OCI-LY3 (cell line): ENCODE results near the gene LRRN2.
"Not testable (repeated sequence)": the region's sequence is repeated elsewhere in the genome, so short reads cannot be mapped to it uniquely, and the experiment has no call there.

Experiments used
- H2AFZ ChIP-seq: fragments of 200-600, 300-600 bp; shearing (Covaris generic); 2 replicates; pipeline ENCODE4 v1.6.0; 2014; ENCODE audit warnings: antibody characterized with exemption, low read depth, low read length
- H3K27ac ChIP-seq: fragments of 200-600, 300-600 bp; sonication (generic); 2 replicates; pipeline ENCODE4 v1.5.1; 2014; ENCODE audit warnings: mild to moderate bottlenecking, low read length, moderate library complexity, mixed read lengths
- H3K27me3 ChIP-seq: fragments of 200-600, 300-600 bp; sonication (generic); 2 replicates; pipeline ENCODE4 v1.6.1; 2014; ENCODE audit warnings: low read depth, low read length, mixed read lengths
- H3K36me3 ChIP-seq: fragments of 200-600, 300-600 bp; sonication (generic); replicated peaks from 2 replicates; pipeline ENCODE3; 2014; ENCODE audit warnings: low read depth, low read length, mixed read lengths
- H3K4me1 ChIP-seq: fragments of 300-600, 200-600 bp; sonication (generic); 2 replicates; pipeline ENCODE4 v1.6.1; 2014; ENCODE audit warnings: low read length, mixed read lengths
- H3K4me2 ChIP-seq: fragments of 200-600, 300-600 bp; sonication (generic); 2 replicates; pipeline ENCODE4 v1.6.1; 2014; ENCODE audit warnings: low read length, mixed read lengths
- H3K4me3 ChIP-seq: fragments of 300-600, 200-600 bp; sonication (generic); 2 replicates; pipeline ENCODE4 v1.5.1; 2014; ENCODE audit warnings: antibody characterized with exemption, mild to moderate bottlenecking, low read length, moderate library complexity
- H3K79me2 ChIP-seq: fragments of 300-600, 200-600 bp; shearing (Covaris generic); 2 replicates; pipeline ENCODE4 v1.6.1; 2014; ENCODE audit warnings: mild to moderate bottlenecking, low read length, mixed read lengths
- H3K9ac ChIP-seq: fragments of 300-600, 200-600 bp; shearing (Covaris generic); 2 replicates; pipeline ENCODE4 v1.6.0; 2014; ENCODE audit warnings: mild to moderate bottlenecking, low read length, moderate library complexity
- H3K9me3 ChIP-seq: fragments of 200-600, 300-600 bp; shearing (Covaris generic); 2 replicates; pipeline ENCODE4 v1.6.1; 2014; ENCODE audit warnings: low read length, mixed read lengths; ENCODE audit not compliant: insufficient read depth
- H4K20me1 ChIP-seq: fragments of 200-600, 300-600 bp; sonication (generic); 2 replicates; pipeline ENCODE4 v1.6.1; 2016; ENCODE audit warnings: low read length, mixed read lengths; ENCODE audit not compliant: insufficient read depth
- EZH2phosphoT487 ChIP-seq: fragments of 200-600 bp; shearing (Covaris generic); IDR thresholded peaks from 2 replicates; pipeline ENCODE4 v1.6.1; 2018; ENCODE audit warnings: antibody characterized with exemption, mixed run types, low read depth
- TF ChIP-seq, protein P1 (sequence below): fragments of 200-600, 300-600 bp; sonication (generic); IDR thresholded peaks from 2 replicates; pipeline ENCODE4 v1.5.1; 2014; ENCODE audit warnings: antibody characterized with exemption, low read length, low read depth

The LRRN2 gene

DNA sequence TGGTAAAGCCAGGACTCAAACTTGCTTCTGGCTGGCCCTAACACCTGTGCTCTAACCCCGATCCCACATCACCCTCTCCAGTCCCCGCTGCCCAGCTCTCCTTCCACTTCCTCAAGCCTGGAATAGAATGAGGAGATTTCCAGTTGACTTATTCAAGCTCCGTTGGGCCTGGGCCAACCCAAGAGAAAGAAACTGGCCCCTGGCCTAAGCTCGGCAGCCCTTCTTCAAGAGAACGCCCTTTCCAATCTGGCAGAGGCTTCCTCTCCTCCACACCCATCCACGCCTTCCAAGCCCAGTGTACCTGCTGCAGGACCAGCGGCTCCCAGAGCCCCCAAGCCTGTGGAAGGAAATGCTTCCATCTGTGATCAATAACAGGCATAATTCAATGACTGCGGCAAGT lies 51.9 kb downstream of the LRRN2 start:
- Histone ChIP-seq H3K4me3 (no peak overlapping the region), H3K36me3 (no peaks in the 10 kb centered on the region), H3K27ac (no peak overlapping the region), H2AFZ (no peak overlapping the region), H3K9me3 (no peaks in the 10 kb centered on the region), H3K9ac (no peak overlapping the region), H3K27me3 (peaks cover 21% of the 10 kb centered on the region), H3K4me2 (no peak overlapping the region), H3K4me1 (no peaks in the 10 kb centered on the region), H4K20me1 (no peaks in the 10 kb centered on the region), H3K79me2 (no peaks in the 10 kb centered on the region)
- TF ChIP-seq, protein P1, sequence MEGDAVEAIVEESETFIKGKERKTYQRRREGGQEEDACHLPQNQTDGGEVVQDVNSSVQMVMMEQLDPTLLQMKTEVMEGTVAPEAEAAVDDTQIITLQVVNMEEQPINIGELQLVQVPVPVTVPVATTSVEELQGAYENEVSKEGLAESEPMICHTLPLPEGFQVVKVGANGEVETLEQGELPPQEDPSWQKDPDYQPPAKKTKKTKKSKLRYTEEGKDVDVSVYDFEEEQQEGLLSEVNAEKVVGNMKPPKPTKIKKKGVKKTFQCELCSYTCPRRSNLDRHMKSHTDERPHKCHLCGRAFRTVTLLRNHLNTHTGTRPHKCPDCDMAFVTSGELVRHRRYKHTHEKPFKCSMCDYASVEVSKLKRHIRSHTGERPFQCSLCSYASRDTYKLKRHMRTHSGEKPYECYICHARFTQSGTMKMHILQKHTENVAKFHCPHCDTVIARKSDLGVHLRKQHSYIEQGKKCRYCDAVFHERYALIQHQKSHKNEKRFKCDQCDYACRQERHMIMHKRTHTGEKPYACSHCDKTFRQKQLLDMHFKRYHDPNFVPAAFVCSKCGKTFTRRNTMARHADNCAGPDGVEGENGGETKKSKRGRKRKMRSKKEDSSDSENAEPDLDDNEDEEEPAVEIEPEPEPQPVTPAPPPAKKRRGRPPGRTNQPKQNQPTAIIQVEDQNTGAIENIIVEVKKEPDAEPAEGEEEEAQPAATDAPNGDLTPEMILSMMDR: no peak
- TF ChIP-seq EZH2phosphoT487: no peak

DNA sequence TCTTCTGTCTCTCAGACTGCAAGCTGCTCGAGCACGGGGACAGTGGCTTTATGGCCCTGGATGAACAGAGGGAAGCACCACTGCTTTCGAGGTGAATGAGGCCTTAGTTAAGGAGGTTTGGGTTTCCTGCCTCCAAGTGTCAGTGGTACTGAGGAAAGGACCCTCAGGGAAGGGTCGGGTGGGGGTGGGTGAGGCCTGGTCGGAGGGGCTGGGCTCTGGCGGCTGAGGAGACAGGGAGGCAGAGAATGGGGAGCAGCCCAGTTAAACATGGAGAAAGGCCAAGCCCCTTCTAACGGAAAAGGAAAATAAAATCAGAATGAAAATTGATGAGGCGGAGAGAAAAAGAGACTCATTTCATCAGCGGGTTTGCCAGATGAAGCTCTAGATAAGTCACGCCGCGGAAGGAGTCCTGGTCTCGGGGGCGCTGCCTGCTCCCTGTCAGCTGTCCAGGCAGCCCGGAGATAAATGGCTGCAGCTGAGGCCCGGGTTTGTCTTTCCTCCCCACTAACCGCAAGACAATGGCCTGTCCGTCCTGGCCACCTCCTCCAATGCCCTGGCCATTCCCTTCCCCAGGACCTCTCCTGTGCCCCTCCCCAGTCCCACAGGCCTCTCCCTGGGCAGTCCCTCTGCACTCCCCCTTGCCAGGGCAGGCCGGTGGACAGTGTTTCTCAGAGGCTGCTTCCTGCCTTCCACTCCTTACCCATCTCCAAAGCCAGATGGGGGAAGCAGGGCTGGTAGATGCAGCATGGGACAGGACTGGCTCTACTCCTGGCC lies 55.2 kb downstream of the LRRN2 start:
- no peak for TF ChIP-seq EZH2phosphoT487
- TF ChIP-seq, protein P1: no peak
- Histone ChIP-seq H4K20me1 (no peaks in the 10 kb centered on the region), H3K79me2 (no peaks in the 10 kb centered on the region), H3K27ac (no peak overlapping the region), H2AFZ (no peak overlapping the region), H3K9me3 (no peaks in the 10 kb centered on the region), H3K36me3 (no peaks in the 10 kb centered on the region), H3K27me3 (peaks cover 38% of the 10 kb centered on the region), H3K4me1 (no peaks in the 10 kb centered on the region), H3K4me3 (no peak overlapping the region), H3K4me2 (no peak overlapping the region), H3K9ac (no peak overlapping the region)

DNA sequence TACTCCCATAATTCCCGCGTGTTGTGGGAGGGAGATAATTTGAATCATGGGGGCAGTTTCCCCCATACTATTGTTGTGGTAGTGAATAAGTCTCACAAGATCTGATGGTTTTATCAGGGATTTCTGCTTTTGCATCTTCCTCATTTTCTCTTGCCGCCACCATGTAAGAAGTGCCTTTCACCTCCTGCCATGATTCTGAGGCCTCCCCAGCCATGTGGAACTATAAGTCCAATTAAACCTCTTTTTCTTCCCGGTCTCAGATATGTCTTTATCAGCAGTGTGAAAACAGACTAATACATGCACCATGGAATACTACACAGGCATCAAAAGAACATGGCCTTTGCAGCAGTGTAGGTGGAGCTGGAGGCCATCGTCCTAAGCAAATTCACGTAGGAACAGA lies 56.1 kb downstream of the LRRN2 start:
- H3K4me3 ChIP-seq, H3K27ac ChIP-seq, H3K4me2 ChIP-seq, H4K20me1 ChIP-seq, H3K79me2 ChIP-seq, H3K36me3 ChIP-seq, H3K4me1 ChIP-seq, H3K9ac ChIP-seq, H2AFZ ChIP-seq, H3K9me3 ChIP-seq: not testable (repeated sequence)
- H3K27me3 ChIP-seq: peaks cover 38% of the 10 kb centered on the region

DNA sequence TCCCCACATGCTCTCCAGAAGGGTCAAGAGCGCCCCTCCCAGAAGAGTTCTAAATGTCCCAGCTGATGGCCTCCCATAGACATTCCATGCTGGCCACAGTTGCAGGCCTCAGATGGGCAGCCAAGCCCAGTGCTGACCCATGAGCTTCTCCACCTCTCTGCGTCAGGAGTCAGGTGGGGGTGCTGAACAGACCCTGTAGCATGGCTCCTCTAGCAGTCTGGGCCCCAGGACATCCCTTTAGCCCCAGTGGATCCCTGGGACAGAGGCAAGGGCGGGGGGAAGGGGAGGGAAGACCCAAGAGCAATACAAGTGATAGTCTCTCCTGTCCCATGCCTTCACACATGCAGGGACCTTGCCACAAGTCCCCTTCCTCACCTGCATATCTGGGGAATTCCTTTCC lies 56.7 kb downstream of the LRRN2 start:
- Histone ChIP-seq H3K79me2 (no peaks in the 10 kb centered on the region), H3K9me3 (no peaks in the 10 kb centered on the region), H3K4me1 (no peaks in the 10 kb centered on the region), H3K4me2 (no peak overlapping the region), H3K4me3 (no peak overlapping the region), H3K9ac (no peak overlapping the region), H3K27me3 (peaks cover 39% of the 10 kb centered on the region), H3K27ac (no peak overlapping the region), H3K36me3 (no peaks in the 10 kb centered on the region), H4K20me1 (no peaks in the 10 kb centered on the region), H2AFZ (no peak overlapping the region)
- TF ChIP-seq, protein P1: no peak
- TF ChIP-seq EZH2phosphoT487: no peak
